Right cardiac atrium (tissue), 5 donors: ENCODE data around the gene TNFSF11. TPM values are rescaled to one million over a fixed set of nuclear protein-coding genes. Genes with fewer than 3 reads are reported as not detected.

Source experiments
- ATAC-seq, 2 donors: fragments of 200-7000 bp; cut with Tn5 transposase; one replicate each; pipeline versions ENCODE4 v1.8.0 to v1.9.1; 2020; ENCODE audit warnings: moderate library complexity in 2 of 2, mild to moderate bottlenecking in 1 of 2
- DNase-seq, 3 donors: peaks; one replicate each; pipeline ENCODE4 v3.0.0-alpha.2; 2020
- H3K27ac ChIP-seq: one replicate; pipeline ENCODE4 v1.5.1; 2013; ENCODE audit warnings: mild to moderate bottlenecking, low read length, control low read depth, moderate library complexity
- H3K27me3 ChIP-seq: one replicate; pipeline ENCODE4 v1.6.1; 2013; ENCODE audit not compliant: control insufficient read depth, insufficient read depth
- H3K4me1 ChIP-seq: one replicate; pipeline ENCODE4 v1.6.1; 2013; ENCODE audit warnings: low read length; ENCODE audit not compliant: control insufficient read depth, insufficient read depth
- H3K4me3 ChIP-seq: one replicate; pipeline ENCODE4 v1.5.1; 2013; ENCODE audit warnings: low read length, control low read depth
- H3K9me3 ChIP-seq: one replicate; pipeline ENCODE4 v1.6.1; 2013; ENCODE audit warnings: low read length; ENCODE audit not compliant: control insufficient read depth
- WGBS: extraction: QIAGEN DNeasy Blood & Tissue Kit; methylation state at CpG from one replicate; pipeline ENCODE4 v1.1.7; 2013; 5-methylcytosine and 5-hydroxymethylcytosine counted together
- intact Hi-C, 4 donors: fragments of 100-400 bp; cut with DNase I; formaldehyde crosslinking; loops; one replicate each; pipeline versions ENCODE4 v1.11.0 to v1.14.0; 2022 to 2023
- long read RNA-seq, 4 donors: library from polyadenylated mRNA; unstranded; transcript quantifications; one replicate each; pipeline ENCODE4 v2.0.0, GENCODE V29; 2020 to 2021
- polyA plus RNA-seq: library from polyadenylated mRNA; stranded (reverse); fragments of 200-250 nt; gene quantifications from one replicate; pipeline ENCODE4 v1.2.3, GENCODE V29; 2013
- total RNA-seq, 4 donors: library from RNA; stranded (reverse); fragmentation: NEBNext Ultra II Directional; extraction: Animal tissue kit (Norgen Biotek cat#: 25700); gene quantifications; one replicate each; pipeline ENCODE4 v1.2.1, GENCODE V29; 2021
- donor health status: healthy with polysubstance abuse.
- donor health status: DM: no; HTN: yes; CAD: no.
- donor health status: DM: no; HTN: no; CAD: no.
- donor health status: DM: no; HTN: yes; CAD: no; lungs with severe emphysema.
- donor health status: DM: yes; HTN: yes; CAD: no.

TNFSF11 gene, protein sequence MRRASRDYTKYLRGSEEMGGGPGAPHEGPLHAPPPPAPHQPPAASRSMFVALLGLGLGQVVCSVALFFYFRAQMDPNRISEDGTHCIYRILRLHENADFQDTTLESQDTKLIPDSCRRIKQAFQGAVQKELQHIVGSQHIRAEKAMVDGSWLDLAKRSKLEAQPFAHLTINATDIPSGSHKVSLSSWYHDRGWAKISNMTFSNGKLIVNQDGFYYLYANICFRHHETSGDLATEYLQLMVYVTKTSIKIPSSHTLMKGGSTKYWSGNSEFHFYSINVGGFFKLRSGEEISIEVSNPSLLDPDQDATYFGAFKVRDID
- total RNA-seq (under 1 TPM in 1 of 4 donors, not detected in 3; 0.29 TPM), polyA plus RNA-seq (not detected)
- long read RNA-seq, donor 1 = 0 reads
- long read RNA-seq, donor 2 = 0 reads
- long read RNA-seq, donor 3 = 0 reads
- long read RNA-seq, donor 4 = 0 reads

DNA sequence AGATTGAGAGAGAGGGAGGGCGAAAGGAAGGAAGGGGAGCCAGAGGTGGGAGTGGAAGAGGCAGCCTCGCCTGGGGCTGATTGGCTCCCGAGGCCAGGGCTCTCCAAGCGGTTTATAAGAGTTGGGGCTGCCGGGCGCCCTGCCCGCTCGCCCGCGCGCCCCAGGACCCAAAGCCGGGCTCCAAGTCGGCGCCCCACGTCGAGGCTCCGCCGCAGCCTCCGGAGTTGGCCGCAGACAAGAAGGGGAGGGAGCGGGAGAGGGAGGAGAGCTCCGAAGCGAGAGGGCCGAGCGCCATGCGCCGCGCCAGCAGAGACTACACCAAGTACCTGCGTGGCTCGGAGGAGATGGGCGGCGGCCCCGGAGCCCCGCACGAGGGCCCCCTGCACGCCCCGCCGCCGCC is at the start of gene TNFSF11:
Gene TNFSF11 (plus strand): TSS at position 142 of the 400 bp plus-strand sequence. CDS start 152 bp downstream, at position 294.
- DNase-seq (no peak), ATAC-seq (peak; percentile 31)
- peak within 1 kb of the TSS; percentile 18 for H3K4me3 ChIP-seq
- no peaks in the 10 kb centered on the region for H3K9me3 ChIP-seq
- H3K4me1 ChIP-seq = peaks cover 2% of the 10 kb centered on the region
- WGBS = 2% methylated on average over 39 of the region's 39 CpGs
- H3K27me3 ChIP-seq = peaks cover 2% of the 10 kb centered on the region
- H3K27ac ChIP-seq = no peak within 1 kb of the TSS
- intact Hi-C loops = no loop called here

- H3K4me3 ChIP-seq = no peak overlapping the region
- H3K27ac ChIP-seq = no peak overlapping the region
- no peaks in the 10 kb centered on the region for H3K9me3 ChIP-seq
- intact Hi-C loops = no loop called here
- H3K4me1 ChIP-seq = no peaks in the 10 kb centered on the region
- ATAC-seq (peak in 1 of 2 donors; percentile 14), DNase-seq (peak in 1 of 3 donors; percentile 40)
- H3K27me3 ChIP-seq = no peaks in the 10 kb centered on the region
- 62% methylated on average over 3 of the region's 3 CpGs for WGBS
Measured at GRCh38 chr13:42524487-42525034, 49.4 kb upstream of the TNFSF11 start.

- intact Hi-C loops = no loop called here
- WGBS = 58% methylated on average over 2 of the region's 2 CpGs
- Histone ChIP-seq H3K4me1 (no peaks in the 10 kb centered on the region), H3K4me3 (no peak overlapping the region), H3K27me3 (no peaks in the 10 kb centered on the region), H3K27ac (no peak overlapping the region), H3K9me3 (no peaks in the 10 kb centered on the region)
- ATAC-seq = no peak
- DNase-seq = no peak
Measured at GRCh38 chr13:42525035-42525504, 48.9 kb upstream of the TNFSF11 start.

GRCh38 chr13:42526276-42526675 is 47.7 kb upstream of the TNFSF11 start:
- 61% methylated on average over 3 of the region's 3 CpGs for WGBS
- no peak for ATAC-seq

GRCh38 chr13:42526804-42527203 is 47.1 kb upstream of the TNFSF11 start:
- DNase-seq (no peak), ATAC-seq (no peak)
- no peaks in the 10 kb centered on the region for H3K4me1 ChIP-seq
- no peak overlapping the region for H3K4me3 ChIP-seq
- H3K27ac ChIP-seq = no peak overlapping the region
- H3K27me3 ChIP-seq = no peaks in the 10 kb centered on the region
- intact Hi-C loops = no loop called here
- H3K9me3 ChIP-seq = no peaks in the 10 kb centered on the region
- 70% methylated on average over 3 of the region's 3 CpGs for WGBS

More at GRCh38 chr13:42526276-42526675, 47.7 kb upstream of the TNFSF11 start:
- no peak overlapping the region for H3K4me3 ChIP-seq
- no peaks in the 10 kb centered on the region for H3K4me1 ChIP-seq
- no peak overlapping the region for H3K27ac ChIP-seq
- H3K9me3 ChIP-seq = no peaks in the 10 kb centered on the region
- no peak for DNase-seq
- intact Hi-C loops = no loop called here
- no peaks in the 10 kb centered on the region for H3K27me3 ChIP-seq

DNA sequence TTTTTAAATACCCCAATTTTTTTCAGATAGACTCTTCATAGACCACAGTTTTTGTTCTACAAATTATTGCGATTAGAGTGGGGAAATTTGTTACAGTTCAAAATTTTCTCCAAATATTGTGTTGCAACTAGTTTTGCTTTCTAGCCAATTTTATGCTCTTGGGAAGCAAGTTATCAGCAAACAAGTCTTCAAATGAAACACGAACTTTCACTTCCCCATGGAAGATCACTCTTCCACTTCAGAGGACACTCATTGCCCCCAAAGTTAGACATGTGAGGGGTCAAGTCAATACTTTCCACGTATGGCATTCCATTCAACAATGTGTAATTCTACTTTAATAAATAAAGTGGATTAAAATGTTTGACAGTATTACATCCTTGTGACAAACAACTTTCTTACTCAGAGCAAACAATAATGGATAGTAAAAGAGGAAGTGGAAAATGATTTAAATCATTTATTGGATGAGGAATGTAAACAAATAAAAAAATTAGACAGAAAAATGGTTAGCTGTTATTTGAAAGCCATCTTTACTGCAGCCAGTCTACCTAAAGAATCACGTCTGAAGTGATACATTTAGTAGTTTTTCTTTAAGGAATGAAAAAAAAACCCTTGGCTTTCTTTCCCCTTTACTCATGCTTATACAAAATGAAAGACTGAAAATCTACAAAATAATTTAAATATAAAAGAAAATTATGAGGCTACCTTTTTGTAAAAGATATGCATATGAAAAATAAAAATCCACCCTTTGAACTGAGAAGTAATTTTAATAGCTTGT is 41.2 kb upstream of the TNFSF11 start:
- ATAC-seq = no peak
- H3K27ac ChIP-seq = no peak overlapping the region
- no peaks in the 10 kb centered on the region for H3K4me1 ChIP-seq
- no peaks in the 10 kb centered on the region for H3K27me3 ChIP-seq
- 42% methylated on average over 4 of the region's 4 CpGs for WGBS
- intact Hi-C loops = no loop called here
- DNase-seq = no peak
- H3K9me3 ChIP-seq = no peaks in the 10 kb centered on the region
- H3K4me3 ChIP-seq = no peak overlapping the region

DNA sequence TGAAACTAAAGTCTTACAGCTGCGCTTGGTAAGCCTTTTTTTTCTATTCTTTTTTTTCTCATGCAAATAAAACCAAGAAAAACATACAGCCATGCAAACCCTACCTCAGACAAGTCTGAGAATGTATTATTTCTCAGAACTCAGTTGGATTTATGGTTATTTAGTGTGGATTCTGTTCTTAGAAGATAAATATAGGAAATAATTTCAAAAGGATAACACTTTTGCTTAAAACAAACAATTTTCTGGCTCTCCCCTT is 40.7 kb upstream of the TNFSF11 start:
- H3K27me3 ChIP-seq = no peaks in the 10 kb centered on the region
- no peak overlapping the region for H3K27ac ChIP-seq
- intact Hi-C loops = no loop called here
- no peaks in the 10 kb centered on the region for H3K9me3 ChIP-seq
- WGBS = 84% methylated on average over 1 of the region's 1 CpG
- ATAC-seq (no peak), DNase-seq (no peak)
- H3K4me1 ChIP-seq = no peaks in the 10 kb centered on the region
- H3K4me3 ChIP-seq = no peak overlapping the region

DNA sequence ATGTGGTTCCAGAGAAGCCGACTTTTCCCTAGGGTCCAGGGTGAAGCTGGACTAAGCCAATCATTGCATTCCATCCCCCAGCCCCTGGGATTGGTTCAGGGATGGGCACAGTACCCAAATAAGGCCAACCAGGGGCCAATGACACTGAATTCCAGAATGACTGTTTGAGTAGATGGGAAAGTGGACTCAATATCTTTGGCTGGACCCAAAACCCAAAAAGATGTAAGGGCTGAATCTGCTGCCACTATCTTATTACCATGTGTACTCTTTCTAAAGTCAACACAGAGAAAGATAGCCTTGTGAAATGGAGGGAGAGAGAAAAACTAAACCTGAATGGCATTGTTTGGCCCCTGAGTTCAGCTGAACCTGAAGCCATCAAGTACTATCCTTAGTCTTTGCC is 39.2 kb upstream of the TNFSF11 start:
- Histone ChIP-seq H3K9me3 (no peaks in the 10 kb centered on the region), H3K27ac (no peak overlapping the region), H3K4me1 (no peaks in the 10 kb centered on the region), H3K4me3 (no peak overlapping the region), H3K27me3 (no peaks in the 10 kb centered on the region)
- ATAC-seq = no peak
- DNase-seq = no peak
- intact Hi-C loops = no loop called here
- 80% methylated on average over 1 of the region's 1 CpG for WGBS

GRCh38 chr13:42538996-42539395 is 35.0 kb upstream of the TNFSF11 start:
- no peak for ATAC-seq
- H3K4me1 ChIP-seq = no peaks in the 10 kb centered on the region
- intact Hi-C loops = no loop called here
- no peaks in the 10 kb centered on the region for H3K9me3 ChIP-seq
- no peak overlapping the region for H3K27ac ChIP-seq
- WGBS = 79% methylated on average over 2 of the region's 2 CpGs
- no peak overlapping the region for H3K4me3 ChIP-seq
- DNase-seq = no peak
- H3K27me3 ChIP-seq = no peaks in the 10 kb centered on the region

- H3K4me3 ChIP-seq = no peak overlapping the region
- 75% methylated on average over 7 of the region's 7 CpGs for WGBS
Measured at GRCh38 chr13:42539670-42540069, 34.3 kb upstream of the TNFSF11 start.

GRCh38 chr13:42543215-42543797 is 30.6 kb upstream of the TNFSF11 start:
- ATAC-seq = no peak
- Histone ChIP-seq H3K27me3 (no peaks in the 10 kb centered on the region), H3K9me3 (no peaks in the 10 kb centered on the region), H3K4me1 (no peaks in the 10 kb centered on the region), H3K4me3 (no peak overlapping the region), H3K27ac (no peak overlapping the region)
- no peak for DNase-seq
- intact Hi-C loops = no loop called here
- 80% methylated on average over 4 of the region's 4 CpGs for WGBS

More at GRCh38 chr13:42539670-42540069, 34.3 kb upstream of the TNFSF11 start:
- intact Hi-C loops = no loop called here
- ATAC-seq (no peak), DNase-seq (no peak)
- Histone ChIP-seq H3K4me1 (no peaks in the 10 kb centered on the region), H3K27me3 (no peaks in the 10 kb centered on the region), H3K9me3 (no peaks in the 10 kb centered on the region), H3K27ac (no peak overlapping the region)
